Measurements from ENCODE around the gene SERTAD2.

The SERTAD2 gene

DNA sequence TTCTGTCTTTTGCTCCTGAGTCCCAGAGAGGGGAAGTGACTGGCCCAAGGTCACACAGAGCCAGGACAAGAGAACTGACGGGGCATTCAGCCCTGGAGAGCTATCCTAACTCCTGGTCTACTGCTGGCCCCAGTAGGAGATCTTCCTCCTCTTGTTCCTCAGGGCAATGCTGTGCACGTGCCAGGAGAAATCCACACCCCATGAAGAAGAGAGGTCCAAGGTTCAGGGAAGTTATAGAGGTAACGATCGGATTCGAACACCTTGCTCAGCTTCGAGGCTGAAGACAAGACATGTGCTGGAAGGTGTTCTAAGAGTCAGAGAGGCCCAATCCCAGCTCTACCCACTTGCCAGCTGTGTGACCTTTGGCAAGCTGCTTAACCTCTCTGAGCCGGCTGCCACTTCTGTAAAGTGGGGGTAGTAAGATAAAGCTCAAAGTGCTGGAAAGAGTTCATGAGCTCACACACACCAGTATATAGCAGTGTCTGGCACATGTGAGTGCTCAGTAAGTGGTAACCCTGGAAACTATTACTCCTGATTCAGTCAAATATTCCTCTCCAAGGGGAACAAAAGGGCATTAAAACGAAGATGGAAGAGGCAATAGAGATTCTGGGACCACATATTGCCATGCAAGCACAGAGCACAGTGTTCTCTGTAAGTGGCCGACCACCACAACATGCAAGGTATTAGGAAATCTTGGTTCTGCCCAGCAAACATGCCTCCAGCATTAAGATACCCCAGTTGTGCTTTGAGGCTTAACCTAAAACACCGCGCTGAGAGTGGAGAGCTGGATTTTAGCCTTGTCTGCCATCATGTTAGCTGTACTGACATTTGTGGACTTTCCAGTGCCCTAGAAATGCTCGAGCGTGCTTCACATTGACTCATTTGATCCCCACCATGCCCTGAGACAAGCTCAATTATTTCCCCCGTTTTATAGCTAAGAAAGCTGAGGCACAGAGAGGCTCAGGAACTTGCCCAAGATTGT lies 25.6 kb downstream of the SERTAD2 start:
- FAIRE-seq = no peak

- FAIRE-seq = no peak
These were observed 26.6 kb downstream of the SERTAD2 start for GRCh38 chr2:64626963-64627760.

- no peak for FAIRE-seq
These were observed 27.4 kb downstream of the SERTAD2 start for GRCh38 chr2:64626146-64626809.

DNA sequence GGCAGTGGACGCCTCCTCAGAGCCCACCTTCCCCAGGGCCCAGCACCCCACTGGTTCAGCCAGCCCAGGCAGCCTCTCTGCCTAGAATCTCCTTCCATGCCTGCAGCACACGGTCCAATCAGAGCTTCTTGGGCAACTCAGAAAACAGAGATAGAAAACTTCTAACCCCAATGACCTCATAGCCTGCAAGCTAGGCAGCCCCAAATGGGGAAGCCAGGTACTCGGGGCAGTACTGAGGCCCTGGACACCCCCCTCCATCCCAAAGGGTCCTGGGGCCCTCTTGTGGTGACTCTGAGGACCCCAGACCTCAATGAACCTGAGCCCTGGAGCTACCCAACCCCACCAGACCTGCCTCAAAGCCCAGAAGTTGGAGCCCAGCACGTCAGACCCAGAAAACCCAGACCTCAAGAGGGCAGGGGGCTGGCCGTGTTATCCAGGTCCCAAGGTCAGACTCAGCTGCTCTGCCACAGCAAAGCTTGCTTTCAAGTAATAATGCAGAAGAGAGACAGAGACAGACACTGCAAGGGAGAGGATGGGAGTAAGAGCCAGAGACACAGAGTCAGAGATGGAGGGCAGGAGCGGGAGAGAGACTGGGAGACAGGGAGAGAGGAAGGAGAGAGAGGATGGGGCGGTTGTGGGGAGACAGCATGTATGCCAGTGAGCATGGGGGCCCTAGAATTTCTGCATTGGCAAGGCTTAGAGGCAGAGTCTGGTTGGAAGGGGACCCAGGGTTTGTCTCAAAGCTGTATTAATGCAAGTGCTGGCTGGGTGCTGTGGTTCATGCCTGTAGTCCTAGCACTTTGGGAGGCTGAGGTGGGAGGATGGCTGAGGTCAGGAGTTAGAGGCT lies 28.2 kb downstream of the SERTAD2 start:
- FAIRE-seq = no peak

DNA sequence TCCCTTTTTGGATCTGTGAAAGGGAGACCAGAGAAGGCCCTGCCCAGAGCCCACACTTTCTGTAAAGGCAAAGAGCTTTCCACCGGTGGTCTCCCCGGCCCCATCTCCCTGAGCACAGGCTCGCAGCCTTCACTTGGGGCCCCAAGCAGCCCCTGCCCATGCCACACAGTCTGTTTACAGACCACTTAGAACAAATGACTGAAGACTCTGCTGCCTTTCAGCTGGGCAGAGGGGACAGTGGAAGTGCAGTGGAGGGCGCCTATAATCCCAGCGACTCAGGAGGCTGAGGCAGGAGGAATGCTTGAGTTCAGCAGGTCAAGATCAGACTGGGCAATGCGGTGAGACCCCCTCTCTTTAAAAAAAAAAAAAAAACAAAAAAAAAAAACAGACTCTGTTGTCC lies 28.9 kb downstream of the SERTAD2 start:
- FAIRE-seq = no peak

DNA sequence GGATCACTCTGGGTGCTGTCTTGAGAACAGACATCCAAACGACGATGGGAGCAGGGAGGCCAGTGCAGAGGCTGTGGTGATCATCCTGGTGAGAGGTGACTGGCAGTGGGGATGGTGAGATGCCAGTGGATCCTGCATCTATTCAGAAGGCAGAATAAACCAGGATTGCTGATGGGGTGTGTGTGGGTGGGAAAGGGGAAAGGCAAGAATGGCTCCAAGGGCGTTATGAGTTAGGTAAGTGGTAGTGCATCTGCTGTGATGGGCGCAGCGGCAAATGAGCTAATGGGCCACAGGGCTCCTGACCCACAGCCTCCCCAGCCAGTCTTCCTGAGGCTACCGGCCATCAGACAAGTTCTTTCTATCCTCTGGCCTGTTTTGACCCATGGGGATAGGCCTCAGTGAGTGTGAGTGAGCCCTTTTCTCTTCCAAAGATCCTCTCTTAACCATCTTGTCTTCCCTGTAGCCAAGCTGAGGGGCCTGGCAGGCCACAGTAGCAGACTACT lies 29.6 kb downstream of the SERTAD2 start:
- no peak for FAIRE-seq

DNA sequence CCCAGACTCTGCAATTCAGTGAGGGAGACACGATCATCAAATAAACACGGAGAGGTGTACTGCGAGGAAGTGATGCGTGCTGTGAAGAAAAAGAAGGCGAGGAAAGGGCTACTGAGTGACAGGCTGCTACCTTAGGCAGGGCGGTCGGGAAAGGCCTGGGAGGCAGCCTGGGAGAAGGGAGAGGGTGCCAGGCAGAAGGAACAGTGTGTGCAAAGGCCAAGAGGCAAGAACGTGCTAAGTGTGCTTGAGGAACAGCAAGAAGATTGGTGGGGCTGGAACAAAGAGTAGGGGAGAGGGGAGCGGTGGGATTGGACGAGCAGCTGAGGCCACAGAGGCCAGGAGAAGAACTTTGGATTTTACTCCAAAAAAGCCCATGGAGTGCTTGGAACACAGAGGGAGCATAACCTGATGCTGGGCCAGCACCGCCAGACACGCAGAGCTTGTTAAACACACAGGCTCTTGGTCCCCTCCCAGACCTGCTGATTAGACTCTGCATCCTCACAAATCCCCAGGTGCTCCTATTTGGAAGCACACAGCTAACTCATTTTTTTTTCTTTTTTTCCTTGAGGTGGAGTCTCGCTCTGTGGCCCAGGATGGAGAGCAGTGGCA lies 30.4 kb downstream of the SERTAD2 start:
- FAIRE-seq = no peak

- FAIRE-seq = no peak
These were observed 31.1 kb downstream of the SERTAD2 start for GRCh38 chr2:64622443-64623241.

- no peak for FAIRE-seq
These were observed 33.1 kb downstream of the SERTAD2 start for GRCh38 chr2:64620661-64621060.

DNA sequence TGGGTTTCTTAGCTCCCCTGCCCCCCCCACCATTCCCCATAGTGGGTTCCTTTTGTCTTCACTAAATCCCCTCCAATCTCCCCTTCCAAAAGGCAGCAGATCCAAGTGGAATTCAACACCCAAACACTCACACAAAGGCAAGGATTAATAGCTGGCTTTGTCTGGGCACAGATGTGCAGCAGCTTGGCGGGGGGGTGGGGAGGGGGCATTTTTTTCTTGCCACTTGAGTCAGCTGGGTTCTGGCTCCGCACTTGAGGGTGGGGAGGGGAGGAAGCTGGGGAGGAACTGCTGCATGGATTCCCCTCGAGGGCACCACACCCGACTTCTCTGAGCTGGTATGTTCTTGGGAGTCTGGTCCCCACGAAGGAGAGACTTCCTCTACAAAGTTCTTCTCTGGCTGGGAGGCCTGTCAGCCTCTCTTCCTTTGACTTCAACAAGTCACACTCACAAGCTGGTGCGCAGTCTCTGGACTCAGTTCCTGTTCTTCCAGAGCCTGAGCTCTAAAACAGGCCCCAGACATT lies 36.0 kb downstream of the SERTAD2 start:
- FAIRE-seq = no peak

DNA sequence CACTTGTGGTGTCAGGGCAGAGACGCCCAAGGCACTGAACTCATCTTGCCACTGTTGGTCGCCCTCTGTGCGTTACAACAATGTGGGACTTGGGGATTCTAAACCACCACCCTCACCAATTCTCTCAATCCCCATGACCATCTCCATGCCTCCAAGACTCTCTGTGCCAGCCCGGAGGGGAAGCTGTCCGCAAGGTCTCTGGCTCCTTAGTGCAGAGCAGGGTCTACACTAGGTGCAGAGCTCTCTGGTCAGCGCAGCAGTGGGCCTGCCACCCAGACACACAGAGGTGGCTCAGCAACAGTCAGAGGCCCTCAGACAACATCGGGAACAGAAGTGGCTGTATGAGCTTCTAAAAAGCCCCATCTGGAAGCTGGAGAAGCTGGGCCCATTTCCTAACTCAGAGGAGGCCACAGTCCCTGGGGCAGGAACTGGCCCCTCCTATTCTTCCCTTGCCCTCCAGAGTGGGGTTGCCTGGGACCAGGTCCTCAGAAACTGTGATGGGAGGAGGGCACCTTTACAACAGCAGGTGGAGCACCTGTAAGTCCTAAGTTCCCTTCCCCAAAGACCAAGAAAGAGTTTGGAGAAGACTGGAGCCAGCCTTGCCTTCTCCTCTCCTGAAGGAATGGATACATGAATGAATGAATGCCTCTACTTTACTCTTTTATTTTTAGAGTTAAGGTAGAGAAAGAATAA lies 37.7 kb downstream of the SERTAD2 start:
- no peak for FAIRE-seq

- FAIRE-seq = no peak
These were observed 38.4 kb downstream of the SERTAD2 start for GRCh38 chr2:64615192-64615763.

GRCh38 chr2:64613276-64613675 lies 40.4 kb downstream of the SERTAD2 start:
- FAIRE-seq = no peak

- no peak for FAIRE-seq
These were observed 41.0 kb downstream of the SERTAD2 start for GRCh38 chr2:64612575-64613195.

GRCh38 chr2:64610316-64610855 lies 43.3 kb downstream of the SERTAD2 start:
- FAIRE-seq = no peak

GRCh38 chr2:64609942-64610281 lies 43.8 kb downstream of the SERTAD2 start:
- FAIRE-seq = no peak

DNA sequence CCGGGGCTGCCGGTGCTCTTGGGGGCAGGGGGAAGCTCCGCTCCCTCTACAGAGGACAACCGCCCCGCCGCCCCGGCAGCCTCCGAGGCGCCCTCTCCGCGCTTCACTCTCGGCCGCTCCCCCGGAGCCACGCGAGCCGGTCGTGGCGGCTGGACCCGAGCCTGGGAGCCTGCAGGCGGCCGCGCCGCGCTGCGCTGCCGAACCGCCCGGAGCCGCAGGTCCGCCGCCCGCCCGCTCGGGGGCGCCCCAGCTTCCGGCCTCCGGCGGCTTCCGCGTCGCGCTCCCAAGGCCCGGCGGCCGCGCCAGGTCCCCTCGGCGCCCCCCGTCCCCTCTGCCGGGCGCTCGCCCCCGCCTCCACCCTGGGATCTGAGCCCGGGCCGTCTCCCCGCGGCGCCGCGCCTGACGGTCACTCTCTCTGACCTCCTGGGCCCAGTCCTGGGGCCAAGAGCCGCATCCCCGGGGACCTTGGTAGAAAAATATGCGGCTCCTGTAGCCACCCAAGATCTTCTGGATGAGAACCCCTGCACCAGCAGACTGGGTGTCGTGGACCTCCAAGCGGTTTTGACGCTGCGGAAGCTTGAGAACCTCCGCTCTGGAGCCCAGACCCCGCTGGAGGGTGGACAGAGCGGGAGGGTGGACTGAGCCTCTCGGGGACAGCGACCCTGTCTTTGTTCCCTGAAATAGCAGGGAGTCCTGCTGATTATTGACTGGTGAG lies 44.3 kb downstream of the SERTAD2 start:
- no peak for FAIRE-seq

- no peak for FAIRE-seq
These were observed 44.9 kb downstream of the SERTAD2 start for GRCh38 chr2:64608867-64609226.
